Left cardiac atrium (tissue), 4 donors: ENCODE measurements around the gene ACER2. TPM values are rescaled to one million over a fixed set of nuclear protein-coding genes. Genes with fewer than 3 reads are reported as not detected.
A peak's percentile ranks its signal among the peaks of the same experiment; 100 is the strongest.
"Not testable (repeated sequence)": the region's sequence is repeated elsewhere in the genome, so short reads cannot be mapped to it uniquely, and the experiment has no call there.

ENCODE experiments used
- ATAC-seq, 2 donors: fragments of 200-7000 bp; cut with Tn5 transposase; one replicate each; pipeline ENCODE4 v1.9.1; 2020; ENCODE audit warnings: mild to moderate bottlenecking in 2 of 2, moderate library complexity in 2 of 2
- DNase-seq: peaks from one replicate; pipeline ENCODE4 v3.0.0-alpha.2; 2020
- intact Hi-C, 2 donors: fragments of 100-400 bp; cut with DNase I; formaldehyde crosslinking; loops; one replicate each; pipeline versions ENCODE4 v1.14.1 to v1.15.1; 2022 to 2023
- long read RNA-seq: library from polyadenylated mRNA; unstranded; transcript quantifications from one replicate; pipeline ENCODE4 v2.0.0, GENCODE V29; 2021
- total RNA-seq, 2 donors: library from RNA; stranded (reverse); fragmentation: NEBNext Ultra II Directional; extraction: Animal tissue kit (Norgen Biotek cat#: 25700); gene quantifications; one replicate each; pipeline ENCODE4 v1.2.1, GENCODE V29; 2021
- donor health status: DM: no; HTN: yes; CAD: no.
- donor health status: DM: no; HTN: yes; CAD: no; lungs with severe emphysema.
- donor health status: DM: yes; HTN: yes; CAD: no.
- donor health status: Dilated cardiomyopathy.

ACER2 gene
- 1 to 10 TPM; 3.0 to 4.7 TPM for total RNA-seq
- long read RNA-seq = 0 reads

- intact Hi-C loops = no loop called here
- DNase-seq (peak; percentile 95), ATAC-seq (peak; percentile 98 to 99)
These were observed at the start of gene ACER2 for GRCh38 chr9:19408693-19409400. Gene ACER2 (plus strand): TSS chr9:19409009. CDS start chr9:19409085, 76 bp downstream.

- ATAC-seq = no peak
- no peak for DNase-seq
- intact Hi-C loops = no loop called here
These were observed 39.7 kb upstream of the ACER2 start for GRCh38 chr9:19369107-19369506.

- ATAC-seq = no peak
- intact Hi-C loops = loop anchor here in 1 of 2 donors (10.0 kb wide), 1 partner anchor 277 kb away; no protein-coding TSS in a partner anchor
These were observed 36.9 kb upstream of the ACER2 start for GRCh38 chr9:19371942-19372341.

GRCh38 chr9:19372567-19372966 is 36.2 kb upstream of the ACER2 start:
- intact Hi-C loops = loop anchor here in 1 of 2 donors (10.0 kb wide), 1 partner anchor 278 kb away; no protein-coding TSS in a partner anchor
- DNase-seq = no peak
- no peak for ATAC-seq

More at GRCh38 chr9:19371942-19372341, 36.9 kb upstream of the ACER2 start:
- DNase-seq = no peak

- intact Hi-C loops = loop anchor here in 1 of 2 donors (10.0 kb wide), 1 partner anchor 279 kb away; no protein-coding TSS in a partner anchor
- ATAC-seq (no peak), DNase-seq (no peak)
These were observed 35.3 kb upstream of the ACER2 start for GRCh38 chr9:19373527-19373926.

GRCh38 chr9:19375538-19375937 is 33.3 kb upstream of the ACER2 start:
- no peak for DNase-seq
- no peak for ATAC-seq
- intact Hi-C loops = loop anchor here in 1 of 2 donors (5.0 to 10.0 kb wide), 2 partner anchors 281 to 323 kb away; no protein-coding TSS in a partner anchor

- intact Hi-C loops = loop anchor here in 1 of 2 donors (5.0 to 10.0 kb wide), 2 partner anchors 282 to 325 kb away; no protein-coding TSS in a partner anchor
- ATAC-seq (no peak), DNase-seq (no peak)
These were observed 31.9 kb upstream of the ACER2 start for GRCh38 chr9:19376931-19377330.

- ATAC-seq (no peak), DNase-seq (no peak)
- intact Hi-C loops = loop anchor here in 1 of 2 donors (5.0 to 10.0 kb wide), 2 partner anchors 283 to 326 kb away; no protein-coding TSS in a partner anchor
These were observed 30.6 kb upstream of the ACER2 start for GRCh38 chr9:19378164-19378563.

- intact Hi-C loops = loop anchor here in 1 of 2 donors (5.0 to 10.0 kb wide), 2 partner anchors 284 to 326 kb away; no protein-coding TSS in a partner anchor
- DNase-seq = no peak
- no peak for ATAC-seq
These were observed 30.2 kb upstream of the ACER2 start for GRCh38 chr9:19378647-19379046.

- no peak for DNase-seq
- ATAC-seq = no peak
- intact Hi-C loops = loop anchor here in 1 of 2 donors (5.0 to 10.0 kb wide), 2 partner anchors 284 to 327 kb away; no protein-coding TSS in a partner anchor
These were observed 29.5 kb upstream of the ACER2 start for GRCh38 chr9:19379283-19379682.

GRCh38 chr9:19379697-19380046 is 29.1 kb upstream of the ACER2 start:
- intact Hi-C loops = loop anchor here in 1 of 2 donors (5.0 to 10.0 kb wide), 3 partner anchors 78 to 327 kb away; no protein-coding TSS in a partner anchor
- DNase-seq (no peak), ATAC-seq (peak; percentile 53 to 61)

GRCh38 chr9:19380826-19381075 is 28.1 kb upstream of the ACER2 start:
- intact Hi-C loops = loop anchor here in 1 of 2 donors (5.0 kb wide), 1 partner anchor 77 kb away; no protein-coding TSS in a partner anchor
- DNase-seq (no peak), ATAC-seq (no peak)

GRCh38 chr9:19381656-19382055 is 27.2 kb upstream of the ACER2 start:
- intact Hi-C loops = loop anchor here in 1 of 2 donors (5.0 kb wide), 1 partner anchor 76 kb away; no protein-coding TSS in a partner anchor
- ATAC-seq (no peak), DNase-seq (no peak)

GRCh38 chr9:19385212-19385611 is 23.6 kb upstream of the ACER2 start:
- intact Hi-C loops, ATAC-seq, DNase-seq: not testable (repeated sequence)

GRCh38 chr9:19385786-19386501 is 22.9 kb upstream of the ACER2 start:
- no peak for DNase-seq
- ATAC-seq = no peak

GRCh38 chr9:19386502-19387044 is 22.2 kb upstream of the ACER2 start:
- ATAC-seq (no peak), DNase-seq (no peak)
- intact Hi-C loops = no loop called here

More at GRCh38 chr9:19385786-19386501, 22.9 kb upstream of the ACER2 start:
- intact Hi-C loops = no loop called here

- intact Hi-C loops = no loop called here
- DNase-seq (no peak), ATAC-seq (no peak)
These were observed 21.5 kb upstream of the ACER2 start for GRCh38 chr9:19387317-19387716.

GRCh38 chr9:19389539-19389938 is 19.3 kb upstream of the ACER2 start:
- intact Hi-C loops, ATAC-seq, DNase-seq: not testable (repeated sequence)

- ATAC-seq (no peak), DNase-seq (no peak)
- intact Hi-C loops = no loop called here
These were observed 11.0 kb upstream of the ACER2 start for GRCh38 chr9:19397845-19398244.
